GM19372 (cell line): Measurements from ENCODE around the gene IL17F.
"Not testable (repeated sequence)": the region's sequence is repeated elsewhere in the genome, so short reads cannot be mapped to it uniquely, and the experiment has no call there.

Experiments used
- ATAC-seq: cut with Tn5 transposase; IDR thresholded peaks from one replicate; pipeline ENCODE4 v1.9.1; 2021; ENCODE audit warnings: mild to moderate bottlenecking, low read depth, moderate library complexity; ENCODE audit not compliant: unreplicated experiment

The IL17F gene

GRCh38 chr6:52249078-52249477 lies 4.8 kb upstream of the IL17F start:
- no peak for ATAC-seq

GRCh38 chr6:52245425-52245824 lies 1.1 kb upstream of the IL17F start:
- ATAC-seq = no peak

GRCh38 chr6:52243282-52243893 lies 912 bp downstream of the IL17F start:
- ATAC-seq = no peak

DNA sequence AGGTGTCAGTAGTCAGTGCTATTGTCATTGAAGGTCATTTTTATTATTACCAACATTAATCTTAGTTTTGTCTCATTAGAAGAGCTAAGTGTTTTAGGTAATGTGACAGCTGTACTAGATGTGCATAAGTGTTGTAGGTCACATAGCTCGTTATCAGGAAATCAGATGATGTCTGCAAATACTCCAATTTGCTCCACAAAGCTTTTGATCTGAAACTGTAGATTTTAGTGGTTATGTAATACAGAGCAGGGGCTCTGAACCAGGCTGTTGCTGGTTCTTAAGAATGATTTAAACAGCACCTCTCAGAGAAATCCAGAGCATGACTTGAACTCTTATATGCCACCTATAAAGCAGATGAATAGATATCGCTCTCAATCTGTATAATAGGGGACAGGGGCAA lies 2.5 kb downstream of the IL17F start:
- ATAC-seq = no peak

DNA sequence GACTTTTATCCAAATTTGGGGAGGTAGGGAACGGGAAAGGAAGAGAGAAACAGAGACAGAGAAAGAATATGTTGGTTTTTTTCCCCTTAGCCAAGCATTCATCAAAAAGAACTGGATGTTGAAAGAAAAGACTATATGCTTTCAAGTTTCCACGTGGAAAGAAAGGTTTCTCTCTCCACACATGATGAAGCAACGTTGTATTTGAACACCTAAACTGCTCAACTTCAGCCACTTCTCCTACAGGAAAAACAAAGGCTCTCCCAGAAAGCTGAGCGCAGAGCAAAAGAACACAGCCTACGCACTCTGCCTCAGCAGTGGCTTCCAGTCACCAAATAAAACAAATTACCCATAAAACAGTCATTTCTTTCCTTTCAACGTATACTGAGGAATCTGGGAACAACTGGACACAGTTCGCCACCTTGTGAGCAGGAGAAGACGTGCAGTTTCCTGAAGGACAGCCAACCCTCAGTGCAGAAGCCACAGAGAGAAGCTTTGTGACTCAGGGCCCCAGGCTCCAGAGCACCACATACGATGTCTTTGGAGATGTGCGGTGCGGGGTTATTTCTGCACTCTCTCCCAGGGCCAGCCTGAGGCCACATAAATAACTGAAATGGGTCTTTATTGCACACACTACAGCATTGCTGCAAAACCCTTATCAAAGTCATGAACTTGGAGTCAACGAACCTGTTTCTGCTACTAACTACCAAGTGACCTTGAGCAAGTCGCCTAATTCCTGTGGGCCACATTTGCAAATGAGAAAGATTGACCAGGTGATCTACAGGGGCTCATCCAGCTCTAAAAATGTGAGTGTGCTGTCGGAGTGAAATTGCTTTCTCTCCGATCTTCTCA lies 10.1 kb downstream of the IL17F start:
- ATAC-seq = peak; percentile 83

GRCh38 chr6:52233005-52233404 lies 11.3 kb downstream of the IL17F start:
- ATAC-seq = no peak

DNA sequence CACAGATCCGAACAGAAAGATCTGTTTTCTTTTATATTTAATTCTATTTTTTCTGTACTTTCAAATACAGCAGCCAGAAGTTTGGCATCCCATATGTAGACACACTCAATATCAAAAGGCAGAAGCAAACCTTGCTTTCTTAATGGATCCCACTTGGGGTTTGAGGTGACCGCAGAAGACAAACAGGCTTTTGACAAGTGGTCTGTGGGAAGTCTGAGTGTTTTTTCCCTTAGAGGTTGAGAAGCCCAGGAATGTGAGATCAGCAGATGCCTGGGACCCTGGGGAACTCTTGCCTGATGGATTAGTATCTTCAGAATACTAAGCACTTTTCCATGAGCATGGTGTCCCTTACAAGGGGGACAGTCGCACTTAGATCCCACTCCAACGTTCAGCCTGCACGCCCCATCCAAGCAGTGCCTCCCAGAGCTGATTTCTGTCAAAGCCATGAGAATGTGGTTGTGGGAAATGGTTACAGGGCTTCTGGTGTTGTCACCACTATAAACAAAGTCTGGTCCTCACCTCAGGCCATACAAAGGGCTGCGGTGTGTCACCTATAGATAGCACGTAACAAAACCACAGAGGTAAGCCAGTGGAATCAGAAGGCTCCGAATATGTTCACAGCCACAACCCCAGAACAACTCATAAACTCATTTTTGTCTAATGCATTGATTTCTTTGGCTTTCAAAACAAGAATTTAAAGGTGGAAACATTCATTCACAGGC lies 12.7 kb downstream of the IL17F start:
- ATAC-seq = no peak

DNA sequence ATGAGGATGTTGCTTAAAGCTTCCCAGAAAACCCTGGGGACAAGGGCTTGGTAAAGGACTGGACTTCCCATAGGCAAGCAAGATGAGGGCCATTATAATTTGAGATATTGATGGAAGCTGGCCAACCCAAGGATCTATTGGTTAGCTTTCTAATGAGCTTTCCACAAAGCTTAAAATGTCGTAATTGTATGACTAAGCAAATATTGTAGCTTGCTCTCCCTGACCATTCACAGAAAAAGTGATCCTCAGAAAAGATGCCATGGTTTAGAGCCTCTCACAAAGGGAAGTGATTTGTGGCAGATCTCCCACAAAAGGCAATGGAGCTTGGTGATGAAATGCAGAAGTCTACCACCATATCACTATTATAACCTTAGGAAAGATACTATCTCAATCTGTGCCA lies 13.6 kb downstream of the IL17F start:
- no peak for ATAC-seq

GRCh38 chr6:52227495-52227894 lies 16.8 kb downstream of the IL17F start:
- ATAC-seq = peak; percentile 100

DNA sequence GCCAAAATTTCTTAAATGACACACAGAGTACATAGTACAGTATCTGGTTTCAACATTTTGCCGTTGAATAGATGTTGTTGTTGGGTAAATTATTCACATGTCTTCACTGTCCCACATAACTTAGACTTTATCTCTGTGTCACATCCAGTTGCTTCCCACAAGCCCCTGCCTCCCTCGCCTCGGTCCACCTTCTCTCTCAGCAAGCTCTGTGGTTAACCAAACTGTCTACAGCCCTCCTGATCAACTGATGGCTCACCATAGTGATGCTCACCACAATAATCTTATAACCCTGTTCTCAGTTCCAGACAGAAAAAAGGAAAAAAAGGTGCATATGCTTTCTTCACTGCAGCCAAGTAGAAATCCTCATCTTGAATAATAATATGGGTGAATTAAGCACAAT lies 23.0 kb downstream of the IL17F start:
- ATAC-seq = peak; percentile 70

- ATAC-seq = no peak
These were observed 26.5 kb downstream of the IL17F start for GRCh38 chr6:52217761-52218160.

GRCh38 chr6:52216932-52217575 lies 27.2 kb downstream of the IL17F start:
- peak; percentile 52 for ATAC-seq

- ATAC-seq = no peak
These were observed 28.5 kb downstream of the IL17F start for GRCh38 chr6:52215787-52216186.

GRCh38 chr6:52213127-52213526 lies 31.2 kb downstream of the IL17F start:
- ATAC-seq = no peak

- ATAC-seq = peak; percentile 72
These were observed 34.1 kb downstream of the IL17F start for GRCh38 chr6:52210227-52210626.

DNA sequence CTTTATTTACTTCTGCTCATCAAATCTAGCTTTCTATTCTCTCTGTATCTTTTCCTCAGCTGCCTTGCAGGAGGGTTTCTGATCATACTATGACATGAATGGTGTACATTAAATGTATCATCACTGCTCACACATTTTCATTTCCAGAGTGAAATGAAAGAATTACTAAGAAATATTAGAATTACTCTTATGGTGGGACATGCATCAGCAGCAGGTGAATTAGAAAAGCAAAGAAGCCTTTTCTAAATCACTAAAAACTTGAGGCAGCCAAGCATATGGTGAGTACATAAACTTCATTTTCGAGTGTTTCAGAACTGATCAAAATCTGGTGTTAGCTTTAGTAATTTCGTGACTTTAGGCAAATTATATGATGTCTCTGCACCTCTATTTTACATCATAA lies 34.5 kb downstream of the IL17F start:
- peak; percentile 30 for ATAC-seq

GRCh38 chr6:52208612-52209011 lies 35.7 kb downstream of the IL17F start:
- no peak for ATAC-seq

- no peak for ATAC-seq
These were observed 37.2 kb downstream of the IL17F start for GRCh38 chr6:52207066-52207465.

DNA sequence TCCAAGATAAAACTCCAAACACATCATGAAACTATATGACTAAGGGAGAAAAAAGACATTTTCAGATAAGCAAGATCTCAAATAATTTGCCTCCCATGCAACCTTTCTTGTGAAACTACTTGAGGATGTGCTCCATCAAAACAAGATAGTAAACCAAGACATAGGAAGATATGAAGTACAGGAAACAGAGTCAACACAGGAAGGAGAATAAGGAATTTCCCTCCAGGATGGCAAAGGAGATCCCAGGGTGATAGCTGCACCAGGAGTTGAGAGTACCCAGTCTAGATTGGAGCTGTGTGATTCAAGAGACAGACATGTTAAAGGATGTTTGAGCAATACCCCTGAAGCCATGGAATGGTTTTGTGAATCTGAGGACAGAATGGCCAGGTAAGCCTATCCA lies 42.8 kb downstream of the IL17F start:
- ATAC-seq = no peak

- ATAC-seq = no peak
These were observed 43.3 kb downstream of the IL17F start for GRCh38 chr6:52201046-52201445.

DNA sequence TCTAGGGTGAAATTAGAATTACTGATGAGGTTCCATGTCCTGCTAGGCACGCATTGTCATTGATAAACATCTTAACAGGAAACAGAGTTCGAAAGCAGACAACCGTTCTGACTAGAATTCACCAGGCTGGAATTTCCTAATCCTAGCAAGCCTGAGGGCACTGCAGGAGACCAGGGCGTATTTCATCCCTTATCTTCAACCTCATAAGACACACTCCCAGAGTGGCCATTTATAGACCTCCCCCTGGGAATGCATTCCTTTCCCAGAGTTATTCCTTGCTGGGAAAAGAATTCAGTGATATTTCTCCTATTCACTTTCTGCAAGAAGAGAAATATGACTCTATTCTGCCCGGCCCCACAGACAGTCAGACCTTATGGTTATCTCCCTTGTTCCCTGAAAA lies 44.2 kb downstream of the IL17F start:
- not testable (repeated sequence) for ATAC-seq
